NCI-H524 (cell line): ENCODE data around the gene SCP2.

Source experiments
- DNase-seq, 2 experiments: peaks; one replicate each; lab custom pipeline; 2025; lab: John Stamatoyannopoulos, UW

The SCP2 gene

DNA sequence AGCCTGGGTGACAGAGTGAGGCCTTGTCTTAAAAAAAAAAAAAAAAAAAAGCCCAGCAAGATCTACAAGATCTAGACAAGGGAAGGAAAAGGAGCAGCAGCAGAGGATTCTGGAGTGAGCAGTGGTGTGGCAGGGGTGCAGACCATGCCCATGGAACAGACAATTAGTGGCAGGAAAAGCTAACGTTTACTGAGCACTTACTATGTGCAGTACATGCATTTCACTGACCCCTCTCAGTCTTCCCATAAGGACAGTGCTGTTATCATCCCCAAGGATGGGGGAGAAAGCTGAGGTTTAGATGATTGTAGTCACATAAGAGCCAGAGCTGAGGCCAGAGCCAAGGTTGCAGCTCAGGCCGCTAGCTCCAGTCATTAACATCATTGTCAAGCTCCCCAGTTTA lies 140.8 kb downstream of the SCP2 start:
- DNase-seq: no peak

DNA sequence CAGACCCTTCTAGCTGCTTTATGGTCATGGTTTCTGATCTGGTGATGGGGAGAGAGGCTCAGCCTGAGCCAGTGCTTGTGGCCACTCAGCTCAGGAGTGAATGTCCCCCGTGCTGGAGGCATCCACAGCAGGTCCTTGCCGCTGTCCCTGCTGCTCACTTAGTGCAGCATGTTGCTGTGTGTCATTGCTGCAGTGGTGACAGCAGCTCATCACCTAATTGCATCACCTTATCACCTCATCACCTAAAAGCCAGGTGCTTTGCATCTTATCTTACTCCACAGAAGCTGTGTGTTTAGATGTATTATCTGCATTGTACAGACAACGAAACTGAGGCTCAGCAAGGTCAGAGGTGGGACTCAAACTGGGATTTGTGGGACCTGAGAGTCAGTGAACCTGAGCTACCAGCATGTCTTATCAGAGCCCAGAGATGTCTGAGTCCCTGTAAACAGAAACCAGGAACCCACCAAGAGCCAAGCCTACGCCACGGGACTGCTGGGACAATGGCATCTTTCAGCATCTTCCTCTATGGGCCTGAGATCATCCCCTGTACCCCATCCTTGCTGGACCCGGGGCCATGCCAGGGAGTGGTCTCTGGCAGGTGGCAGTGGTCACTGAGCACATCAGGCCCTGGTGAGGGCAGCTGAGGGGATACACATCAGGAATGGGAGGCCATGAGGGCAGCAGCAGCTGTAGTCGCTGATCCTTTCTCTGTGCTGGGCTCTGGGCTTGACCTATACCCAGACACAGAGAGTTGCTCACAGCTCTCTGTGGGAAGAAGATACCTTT lies 141.4 kb downstream of the SCP2 start:
- DNase-seq: no peak

DNA sequence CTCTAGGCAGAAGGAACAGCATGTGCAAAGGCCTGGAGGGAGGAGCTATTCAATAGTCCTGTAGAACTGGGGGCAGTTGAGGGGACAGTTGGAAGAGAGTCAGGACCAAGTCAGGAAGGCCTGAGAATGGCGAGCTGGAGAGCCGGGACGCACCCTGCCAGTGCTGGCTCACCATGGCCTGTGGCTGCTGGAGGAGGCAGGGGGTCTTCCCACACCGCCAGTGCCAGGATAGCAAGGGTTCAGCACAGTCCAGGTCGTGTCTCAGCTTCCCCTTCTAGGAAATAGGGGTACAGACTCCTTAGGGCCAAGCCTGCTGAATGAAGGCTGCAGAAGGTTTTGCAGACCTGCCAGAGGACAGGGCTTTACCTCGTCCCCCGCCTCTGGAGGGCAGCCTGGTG lies 142.2 kb downstream of the SCP2 start:
- no peak for DNase-seq

DNA sequence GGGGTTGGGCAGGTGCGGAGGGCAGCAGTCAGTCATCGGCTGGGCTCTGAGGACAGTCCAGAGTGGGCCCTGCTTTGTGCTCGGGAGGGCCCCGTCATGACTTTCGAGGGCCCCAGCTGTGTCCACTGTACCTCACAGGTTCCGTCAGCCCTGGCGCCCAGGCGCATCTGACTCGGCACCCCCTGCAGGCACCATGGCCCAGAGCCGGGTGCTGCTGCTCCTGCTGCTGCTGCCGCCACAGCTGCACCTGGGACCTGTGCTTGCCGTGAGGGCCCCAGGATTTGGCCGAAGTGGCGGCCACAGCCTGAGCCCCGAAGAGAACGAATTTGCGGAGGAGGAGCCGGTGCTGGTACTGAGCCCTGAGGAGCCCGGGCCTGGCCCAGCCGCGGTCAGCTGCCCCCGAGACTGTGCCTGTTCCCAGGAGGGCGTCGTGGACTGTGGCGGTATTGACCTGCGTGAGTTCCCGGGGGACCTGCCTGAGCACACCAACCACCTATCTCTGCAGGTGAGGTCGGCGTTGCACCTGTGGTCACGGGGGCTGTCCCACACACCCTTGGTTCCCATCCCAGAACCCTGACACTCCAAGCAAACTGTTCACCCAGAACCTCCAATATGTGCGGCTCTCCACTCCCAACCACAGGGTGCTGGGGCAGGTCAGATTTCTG lies 142.7 kb downstream of the SCP2 start:
- DNase-seq: no peak

DNA sequence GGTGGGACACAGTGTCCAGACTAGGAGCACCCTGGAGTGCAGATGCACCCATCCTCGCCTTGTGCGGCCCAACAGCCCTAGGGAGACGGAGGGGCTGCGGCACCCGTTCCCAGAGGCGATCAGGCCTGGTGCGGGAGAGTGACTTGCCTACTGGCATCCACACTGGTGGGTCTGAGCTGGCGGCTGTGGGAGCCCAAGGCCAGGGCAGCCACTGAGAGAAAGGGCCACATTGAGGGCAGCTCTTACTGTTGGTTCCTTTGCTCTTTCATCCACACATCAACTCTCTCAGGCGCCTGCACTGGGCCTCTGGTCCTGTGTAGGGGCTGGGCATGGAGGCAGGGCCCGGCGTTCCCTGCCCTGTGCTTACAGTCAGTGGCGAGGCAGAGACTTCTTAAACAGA lies 143.5 kb downstream of the SCP2 start:
- DNase-seq: no peak

DNA sequence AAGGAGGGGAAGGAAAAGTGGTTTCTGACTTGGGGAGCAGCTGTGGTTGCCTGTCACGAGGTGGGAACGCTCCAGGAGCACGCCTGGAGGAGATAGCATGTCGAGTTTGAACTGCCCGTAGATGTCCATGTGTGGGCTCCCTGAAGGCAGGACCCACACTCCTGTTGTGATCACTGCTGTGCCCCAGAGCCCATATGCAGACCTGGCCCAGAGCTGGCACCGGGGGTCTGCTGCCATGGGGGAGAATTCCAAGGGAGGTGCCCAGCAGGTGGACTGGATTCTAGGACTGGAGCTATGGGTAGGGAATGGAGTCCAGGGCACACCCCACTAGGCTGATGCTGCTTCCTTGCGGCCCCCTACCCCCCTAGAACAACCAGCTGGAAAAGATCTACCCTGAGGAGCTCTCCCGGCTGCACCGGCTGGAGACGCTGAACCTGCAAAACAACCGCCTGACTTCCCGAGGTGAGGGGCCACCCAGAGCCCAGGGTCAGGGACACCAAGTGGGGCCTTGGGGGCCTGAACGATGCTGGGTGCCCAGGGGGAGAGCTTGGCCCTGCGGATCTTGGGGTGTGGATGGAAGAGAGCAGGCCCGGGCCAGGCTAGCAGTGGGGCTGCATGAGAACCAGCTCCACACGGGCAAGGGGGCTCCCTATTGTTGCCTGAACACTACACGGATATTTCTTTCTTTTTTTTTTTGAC lies 144.2 kb downstream of the SCP2 start:
- no peak for DNase-seq

DNA sequence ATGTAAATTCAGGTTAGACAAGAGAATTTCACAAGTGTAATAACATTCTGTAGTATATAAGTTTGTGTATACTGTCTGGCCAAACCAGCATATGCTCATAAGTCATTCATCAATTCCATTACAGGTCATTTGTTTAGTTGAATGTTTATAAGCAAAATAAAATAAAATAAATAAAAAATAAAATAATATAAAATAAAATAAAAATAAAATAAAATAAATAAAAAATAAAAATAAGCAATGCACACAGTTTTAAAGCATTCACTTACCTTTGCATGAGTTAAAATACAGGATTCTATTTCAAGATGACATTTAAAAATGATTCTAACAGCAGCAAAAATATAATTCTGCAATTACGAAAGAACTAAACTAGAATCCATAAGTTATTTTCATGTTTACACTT lies 144.8 kb downstream of the SCP2 start:
- no peak for DNase-seq

DNA sequence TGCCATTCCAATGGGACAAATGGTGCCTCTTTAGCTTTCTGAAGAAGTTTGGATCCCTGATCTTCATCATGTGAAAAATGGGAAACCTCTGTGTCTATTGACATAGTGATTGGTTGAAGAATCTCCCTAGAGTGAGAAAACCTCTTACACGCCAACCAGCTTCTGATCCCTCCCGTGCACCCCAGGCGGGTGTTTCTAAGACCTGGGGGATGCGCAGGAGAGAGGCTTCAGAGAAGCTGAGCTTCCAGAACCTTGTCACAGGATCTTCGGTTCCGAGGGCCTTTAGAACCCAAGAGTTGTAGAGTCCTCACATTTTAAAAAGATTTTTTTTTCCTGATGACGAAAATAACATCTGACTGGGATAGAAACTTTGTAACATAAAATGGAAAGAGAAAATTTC lies 146.2 kb downstream of the SCP2 start:
- peak in 1 of 2 experiments; percentile 6 for DNase-seq

DNA sequence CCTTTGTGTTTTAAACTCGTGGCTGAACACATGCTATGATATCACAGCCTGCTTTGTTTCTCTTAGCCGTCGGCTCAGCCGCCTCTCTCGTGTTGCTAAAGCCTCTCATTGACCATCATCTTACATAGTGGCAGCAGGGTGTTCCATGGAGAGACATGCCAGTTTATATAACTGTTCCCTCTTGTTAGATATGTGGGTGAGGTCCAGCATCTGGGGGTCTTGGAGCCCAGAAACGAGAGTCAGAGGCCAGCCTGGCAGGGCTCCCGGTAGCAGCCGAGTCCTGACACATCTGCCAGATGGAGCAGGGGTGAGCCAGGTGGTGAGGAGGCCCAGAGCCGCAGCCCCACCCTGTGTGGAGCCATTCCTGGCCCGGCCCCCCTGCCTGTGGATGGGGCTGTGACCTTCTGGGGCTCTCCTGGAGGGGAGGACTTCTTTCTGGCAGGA lies 146.8 kb downstream of the SCP2 start:
- peak; percentile 68 to 85 for DNase-seq

DNA sequence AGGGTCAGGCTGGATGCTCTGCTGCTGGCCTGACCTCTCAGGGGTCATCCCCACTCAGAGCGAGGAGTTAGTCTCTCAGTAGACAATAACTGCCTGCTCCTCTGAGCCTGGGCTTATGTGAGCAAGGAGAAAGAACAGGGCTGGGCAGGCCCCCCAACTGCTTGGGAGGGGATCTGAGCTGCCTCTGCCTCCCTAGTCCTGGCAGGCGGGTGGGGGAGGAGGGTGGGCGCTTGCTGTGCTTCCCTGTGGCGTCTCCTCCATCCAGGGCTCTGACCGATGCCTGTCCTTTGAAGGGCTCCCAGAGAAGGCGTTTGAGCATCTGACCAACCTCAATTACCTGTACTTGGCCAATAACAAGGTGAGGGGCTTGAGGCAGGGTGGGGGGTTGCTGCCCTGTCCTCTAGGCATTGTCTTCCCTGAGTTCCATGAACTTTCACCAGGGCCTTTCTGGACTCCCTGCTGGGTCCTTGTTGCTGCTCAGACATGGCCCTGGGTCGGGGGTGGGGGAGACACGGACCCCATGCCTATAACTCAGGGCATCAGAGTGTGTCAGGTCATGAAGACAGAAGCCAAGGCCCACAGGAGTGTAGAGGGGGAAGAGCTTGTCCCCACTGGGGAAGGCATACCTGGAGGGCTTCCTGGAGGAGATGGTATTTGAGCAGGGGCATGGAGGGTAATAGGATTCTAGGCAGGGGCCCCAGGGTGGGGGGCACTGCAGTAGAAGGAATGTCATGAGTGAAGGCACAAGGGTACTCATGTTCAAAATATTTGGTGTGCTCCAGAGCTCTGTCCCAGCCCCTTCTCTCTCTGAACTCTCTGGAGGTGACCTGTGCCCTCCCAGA lies 147.5 kb downstream of the SCP2 start:
- no peak for DNase-seq

DNA sequence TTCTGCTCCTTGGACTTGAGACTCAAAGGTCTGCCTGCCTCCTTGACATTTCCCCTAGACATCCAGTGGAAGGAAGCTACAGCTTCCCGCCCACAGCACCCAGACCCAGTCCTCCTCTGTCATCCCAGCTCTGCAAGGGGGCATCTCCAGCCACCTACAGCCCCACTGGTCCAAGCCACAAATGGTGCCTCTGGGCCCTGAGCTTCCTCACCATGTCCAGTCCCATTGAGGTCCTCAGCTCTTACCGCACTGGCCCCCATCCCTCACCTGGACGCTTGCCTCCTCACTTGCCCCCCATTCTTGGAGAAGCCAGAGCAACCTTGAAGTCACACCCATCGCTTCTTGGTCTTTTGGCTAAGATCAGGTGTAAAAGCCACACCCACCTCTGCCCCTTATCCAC lies 148.1 kb downstream of the SCP2 start:
- DNase-seq: no peak

DNA sequence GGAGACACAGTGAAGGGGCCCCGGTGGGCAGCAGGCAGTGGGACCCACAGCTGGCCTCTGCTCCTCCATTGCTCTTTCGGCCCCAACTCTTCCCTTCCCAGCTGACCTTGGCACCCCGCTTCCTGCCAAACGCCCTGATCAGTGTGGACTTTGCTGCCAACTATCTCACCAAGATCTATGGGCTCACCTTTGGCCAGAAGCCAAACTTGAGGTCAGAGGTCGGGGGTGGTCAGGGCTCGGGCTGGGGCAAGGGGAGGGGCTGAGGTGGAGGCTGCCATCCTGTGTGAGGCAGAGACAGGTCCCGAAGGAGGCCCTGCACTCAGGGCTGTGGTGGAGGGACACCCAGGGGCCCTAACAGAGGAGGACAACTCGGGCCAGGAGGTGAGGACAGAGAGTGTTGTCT lies 148.7 kb downstream of the SCP2 start:
- no peak for DNase-seq

DNA sequence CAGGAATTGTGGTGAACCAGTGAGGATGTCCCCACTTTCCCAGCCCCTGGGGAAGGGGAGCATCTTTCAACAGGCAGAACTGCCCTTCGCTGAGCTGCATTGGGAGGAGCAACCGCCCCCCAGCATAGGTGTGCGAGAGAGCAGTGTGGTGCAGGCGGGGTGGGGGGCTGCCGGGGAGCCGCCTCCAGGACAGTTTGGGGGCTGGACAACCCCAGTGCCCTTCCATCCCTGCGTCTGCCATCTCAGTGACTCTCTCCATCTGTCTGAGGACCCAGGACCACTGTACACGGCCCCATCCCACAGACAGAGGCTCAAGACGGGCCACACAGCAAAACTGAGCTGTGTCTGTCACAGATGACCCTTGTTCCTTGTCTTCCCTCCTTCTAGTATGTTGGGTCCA lies 149.1 kb downstream of the SCP2 start:
- DNase-seq: no peak

DNA sequence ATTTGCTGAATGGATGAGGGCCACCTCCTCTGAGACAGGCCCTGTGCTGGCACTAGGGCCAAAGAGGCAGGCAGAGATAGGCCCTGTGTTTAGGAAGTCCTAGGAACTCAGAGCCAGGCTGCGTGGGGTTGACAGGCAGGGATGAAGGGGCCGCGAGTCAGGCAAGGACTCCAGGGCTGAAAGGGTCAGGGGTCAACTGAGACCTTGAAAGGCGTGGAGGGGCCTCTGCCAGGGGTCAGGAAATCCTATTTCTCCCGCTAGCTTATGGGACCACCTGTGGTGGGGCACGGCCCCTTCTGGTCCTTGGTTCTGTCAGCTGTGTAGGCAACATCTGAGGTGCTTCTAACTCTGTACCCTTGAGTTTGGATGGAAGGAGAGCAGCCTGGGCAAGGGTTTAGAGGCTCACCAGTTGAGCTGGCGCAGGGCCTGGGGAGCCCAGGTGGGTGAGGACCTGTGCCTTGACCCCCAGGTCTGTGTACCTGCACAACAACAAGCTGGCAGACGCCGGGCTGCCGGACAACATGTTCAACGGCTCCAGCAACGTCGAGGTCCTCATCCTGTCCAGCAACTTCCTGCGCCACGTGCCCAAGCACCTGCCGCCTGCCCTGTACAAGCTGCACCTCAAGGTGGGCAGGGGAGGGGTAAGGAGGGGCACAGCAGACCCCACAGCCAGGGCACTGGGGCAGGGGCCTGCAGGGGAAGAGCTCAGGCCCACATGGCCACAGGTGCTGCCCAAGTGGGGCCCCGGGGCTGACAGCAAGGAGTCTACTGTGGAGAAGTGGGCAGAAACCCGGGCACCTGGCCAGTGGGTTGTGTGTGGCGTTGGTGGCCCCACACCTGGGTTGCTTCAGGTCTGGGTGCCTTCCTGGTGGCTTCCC lies 149.9 kb downstream of the SCP2 start:
- no peak for DNase-seq

DNA sequence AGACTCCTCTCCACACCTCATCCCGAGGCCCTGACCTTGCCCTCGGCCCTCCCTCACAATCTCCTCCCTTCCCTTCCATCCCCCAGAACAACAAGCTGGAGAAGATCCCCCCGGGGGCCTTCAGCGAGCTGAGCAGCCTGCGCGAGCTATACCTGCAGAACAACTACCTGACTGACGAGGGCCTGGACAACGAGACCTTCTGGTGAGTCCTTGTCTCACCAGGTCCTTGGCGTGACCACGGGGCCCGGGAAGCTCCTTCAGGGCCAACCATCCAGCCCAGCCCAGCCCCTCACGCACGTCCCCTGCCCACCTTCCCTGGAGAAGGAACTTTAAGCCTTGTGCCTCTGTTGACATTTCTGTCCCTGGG lies 150.5 kb downstream of the SCP2 start:
- no peak for DNase-seq

DNA sequence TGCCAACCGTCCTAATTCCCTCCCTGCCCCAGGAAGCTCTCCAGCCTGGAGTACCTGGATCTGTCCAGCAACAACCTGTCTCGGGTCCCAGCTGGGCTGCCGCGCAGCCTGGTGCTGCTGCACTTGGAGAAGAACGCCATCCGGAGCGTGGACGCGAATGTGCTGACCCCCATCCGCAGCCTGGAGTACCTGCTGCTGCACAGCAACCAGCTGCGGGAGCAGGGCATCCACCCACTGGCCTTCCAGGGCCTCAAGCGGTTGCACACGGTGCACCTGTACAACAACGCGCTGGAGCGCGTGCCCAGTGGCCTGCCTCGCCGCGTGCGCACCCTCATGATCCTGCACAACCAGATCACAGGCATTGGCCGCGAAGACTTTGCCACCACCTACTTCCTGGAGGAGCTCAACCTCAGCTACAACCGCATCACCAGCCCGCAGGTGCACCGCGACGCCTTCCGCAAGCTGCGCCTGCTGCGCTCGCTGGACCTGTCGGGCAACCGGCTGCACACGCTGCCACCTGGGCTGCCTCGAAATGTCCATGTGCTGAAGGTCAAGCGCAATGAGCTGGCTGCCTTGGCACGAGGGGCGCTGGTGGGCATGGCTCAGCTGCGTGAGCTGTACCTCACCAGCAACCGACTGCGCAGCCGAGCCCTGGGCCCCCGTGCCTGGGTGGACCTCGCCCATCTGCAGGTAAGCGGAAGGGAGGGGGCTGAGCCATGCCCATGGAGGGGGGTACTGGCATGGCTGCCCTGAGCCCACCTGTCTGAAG lies 151.4 kb downstream of the SCP2 start:
- DNase-seq: no peak

DNA sequence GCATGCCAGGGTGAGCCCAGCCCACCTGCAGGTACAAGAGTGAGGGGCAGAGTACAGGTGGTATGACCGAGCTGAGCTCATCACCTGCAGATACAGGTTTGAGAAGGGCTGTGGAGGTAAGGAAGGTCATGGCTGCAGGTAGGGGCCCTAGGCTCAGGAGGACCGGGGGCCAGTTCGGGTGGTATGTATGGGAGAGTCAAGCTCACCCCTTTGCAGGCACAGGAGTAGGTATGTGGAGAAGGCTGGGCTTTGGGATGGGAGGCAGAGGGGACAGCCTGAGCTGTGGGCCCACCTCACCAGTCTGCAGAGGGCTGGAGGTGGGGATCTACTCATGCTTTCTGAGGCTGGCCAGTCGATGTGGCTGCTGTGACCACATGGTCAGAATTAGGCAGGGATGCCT lies 152.2 kb downstream of the SCP2 start:
- DNase-seq: no peak

DNA sequence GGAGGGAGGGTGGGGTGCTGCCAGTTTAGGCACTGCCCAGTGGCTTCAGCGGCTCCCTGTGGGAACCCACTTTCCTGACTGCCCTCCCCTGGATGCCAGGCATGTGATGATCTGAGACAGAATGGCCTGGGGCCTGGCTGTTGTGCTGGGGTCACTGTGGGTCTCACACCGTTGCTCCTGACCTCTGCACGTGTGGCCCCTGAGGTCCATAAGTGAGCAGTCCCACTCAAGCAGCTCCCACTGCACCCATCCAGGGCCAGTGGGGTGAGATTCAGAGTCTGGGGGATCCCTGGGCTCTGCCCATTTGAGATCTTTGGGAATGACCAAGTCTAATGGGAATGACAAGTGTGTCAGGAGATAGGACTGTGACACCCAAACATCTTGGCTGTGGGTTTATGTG lies 153.0 kb downstream of the SCP2 start:
- DNase-seq: no peak

DNA sequence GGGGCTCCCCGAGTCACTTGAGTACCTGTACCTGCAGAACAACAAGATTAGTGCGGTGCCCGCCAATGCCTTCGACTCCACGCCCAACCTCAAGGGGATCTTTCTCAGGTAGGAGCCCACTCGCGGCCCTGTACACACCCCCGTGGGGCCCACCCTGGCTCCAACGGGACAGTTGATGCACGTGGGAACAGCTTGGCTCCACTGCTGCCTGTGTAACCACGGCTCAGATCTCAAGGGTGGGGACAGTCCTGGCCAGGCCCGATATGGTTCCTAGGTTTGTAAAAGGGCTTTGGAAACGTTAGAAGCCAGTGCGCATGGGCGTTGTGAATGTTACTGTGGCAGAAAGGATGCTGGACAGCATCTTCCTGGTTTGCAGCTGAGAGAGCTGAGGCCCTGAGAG lies 153.7 kb downstream of the SCP2 start:
- no peak for DNase-seq

DNA sequence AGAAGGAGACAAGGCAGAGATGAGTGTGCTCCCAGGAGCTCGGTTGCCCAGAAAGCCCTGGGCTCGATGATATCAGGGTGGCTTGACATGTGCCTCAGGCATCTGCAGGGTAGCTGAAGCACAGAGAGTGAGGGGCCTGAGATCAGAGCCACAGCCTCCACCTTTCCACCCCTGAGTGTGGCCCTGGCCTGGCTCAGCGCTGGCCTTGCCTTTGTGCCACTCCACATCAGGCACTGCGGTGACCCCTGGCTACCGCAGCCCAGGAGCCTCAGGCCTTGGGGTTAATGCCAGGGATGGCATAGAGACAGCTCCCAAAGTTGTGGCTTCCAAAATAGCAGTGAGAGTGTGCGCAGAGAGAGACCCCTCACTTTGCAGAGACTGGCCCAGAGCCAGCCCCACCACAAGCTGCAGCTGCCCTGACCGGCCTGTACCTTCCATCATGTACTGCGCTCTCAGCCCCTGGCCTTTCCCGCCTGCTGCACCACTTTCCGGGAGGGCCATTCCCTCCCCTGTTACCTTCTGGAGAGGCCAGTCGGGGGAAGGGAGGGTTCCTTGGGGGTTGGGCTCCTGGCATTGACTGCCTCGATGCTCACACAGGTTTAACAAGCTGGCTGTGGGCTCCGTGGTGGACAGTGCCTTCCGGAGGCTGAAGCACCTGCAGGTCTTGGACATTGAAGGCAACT lies 154.4 kb downstream of the SCP2 start:
- no peak for DNase-seq
